Stimulated activated CD4-positive, alpha-beta T cell treated with anti-CD3 and anti-CD28 coated beads, Interleukin-1b, Interleukin-23, amount 100 ng/mL, for 1 hour (primary cell): ENCODE measurements around the gene UBAC1.
"Not testable (repeated sequence)": the region's sequence is repeated elsewhere in the genome, so short reads cannot be mapped to it uniquely, and the experiment has no call there.

Experiments
- DNase-seq, 2 donors: peaks; one replicate each; pipeline ENCODE4 v3.0.0-alpha.2; 2020; ENCODE audit warnings: low read depth in 2 of 2

The UBAC1 gene

GRCh38 chr9:135978642-135979546 lies 17.7 kb upstream of the UBAC1 start:
- peak in 1 of 2 donors; percentile 57 for DNase-seq

- DNase-seq: no peak
Observed at GRCh38 chr9:135976944-135977343, 15.8 kb upstream of the UBAC1 start.

- DNase-seq: no peak
Observed at GRCh38 chr9:135976531-135976930, 15.4 kb upstream of the UBAC1 start.

GRCh38 chr9:135975834-135976233 lies 14.7 kb upstream of the UBAC1 start:
- DNase-seq: no peak

- no peak for DNase-seq
Observed at GRCh38 chr9:135974220-135974573, 13.0 kb upstream of the UBAC1 start.

- no peak for DNase-seq
Observed at GRCh38 chr9:135973277-135974219, 12.4 kb upstream of the UBAC1 start.

- no peak for DNase-seq
Observed at GRCh38 chr9:135971892-135972291, 10.7 kb upstream of the UBAC1 start.

GRCh38 chr9:135971111-135971766 lies 10.1 kb upstream of the UBAC1 start:
- no peak for DNase-seq

- no peak for DNase-seq
Observed at GRCh38 chr9:135970128-135970815, 9.1 kb upstream of the UBAC1 start.

- no peak for DNase-seq
Observed at GRCh38 chr9:135969064-135969683, 8.0 kb upstream of the UBAC1 start.

- DNase-seq: no peak
Observed at GRCh38 chr9:135968601-135969000, 7.4 kb upstream of the UBAC1 start.

- DNase-seq: no peak
Observed at GRCh38 chr9:135968083-135968476, 6.9 kb upstream of the UBAC1 start.

- DNase-seq: not testable (repeated sequence)
Observed at GRCh38 chr9:135966916-135967260, 5.7 kb upstream of the UBAC1 start.

- no peak for DNase-seq
Observed at GRCh38 chr9:135965124-135965756, 4.1 kb upstream of the UBAC1 start.

GRCh38 chr9:135963938-135964337 lies 2.8 kb upstream of the UBAC1 start:
- no peak for DNase-seq

GRCh38 chr9:135963338-135963737 lies 2.2 kb upstream of the UBAC1 start:
- no peak for DNase-seq

- no peak for DNase-seq
Observed at GRCh38 chr9:135962696-135963307, 1.6 kb upstream of the UBAC1 start.

GRCh38 chr9:135961811-135962695 lies 880 bp upstream of the UBAC1 start:
- no peak for DNase-seq
